OCI-LY3 (cell line): ENCODE measurements around the gene NPIPA5.
"Not testable (repeated sequence)": the region's sequence is repeated elsewhere in the genome, so short reads cannot be mapped to it uniquely, and the experiment has no call there.

Experiments
- CTCF ChIP-seq: fragments of 200-600, 300-600 bp; sonication (generic); IDR thresholded peaks from 2 replicates; pipeline ENCODE4 v1.5.1; 2014; ENCODE audit warnings: antibody characterized with exemption, low read length, low read depth
- EZH2phosphoT487 ChIP-seq: fragments of 200-600 bp; shearing (Covaris generic); IDR thresholded peaks from 2 replicates; pipeline ENCODE4 v1.6.1; 2018; ENCODE audit warnings: antibody characterized with exemption, mixed run types, low read depth

- TF ChIP-seq CTCF, EZH2phosphoT487: not testable (repeated sequence)
Observed at GRCh38 chr16:15323373-15323772, 54.7 kb downstream of the NPIPA5 start.
